NCI-H69 (cell line): ENCODE measurements around the gene AQP10.
A peak's percentile ranks its signal among the peaks of the same experiment; 100 is the strongest.
"Not testable (repeated sequence)": the region's sequence is repeated elsewhere in the genome, so short reads cannot be mapped to it uniquely, and the experiment has no call there.

Source experiments
- DNase-seq: peaks from one replicate; lab custom pipeline; 2025; lab: John Stamatoyannopoulos, UW

Gene AQP10

DNA sequence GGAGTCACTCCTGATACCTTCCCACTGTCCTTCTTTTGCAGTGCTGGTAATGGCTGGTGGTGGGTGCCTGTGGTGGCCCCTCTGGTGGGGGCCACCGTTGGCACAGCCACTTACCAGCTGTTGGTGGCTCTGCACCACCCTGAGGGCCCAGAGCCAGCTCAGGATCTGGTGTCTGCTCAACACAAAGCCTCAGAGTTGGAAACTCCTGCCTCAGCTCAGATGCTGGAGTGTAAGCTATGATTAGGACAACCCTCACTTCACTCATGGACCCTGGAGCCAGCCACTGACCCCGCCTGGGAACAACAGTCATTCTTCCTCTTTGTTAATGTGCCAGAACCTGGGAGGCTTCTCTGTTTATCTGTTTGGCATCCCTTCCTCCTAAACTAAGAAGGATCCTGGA is 3.3 kb downstream of the AQP10 start:
- no peak for DNase-seq

DNA sequence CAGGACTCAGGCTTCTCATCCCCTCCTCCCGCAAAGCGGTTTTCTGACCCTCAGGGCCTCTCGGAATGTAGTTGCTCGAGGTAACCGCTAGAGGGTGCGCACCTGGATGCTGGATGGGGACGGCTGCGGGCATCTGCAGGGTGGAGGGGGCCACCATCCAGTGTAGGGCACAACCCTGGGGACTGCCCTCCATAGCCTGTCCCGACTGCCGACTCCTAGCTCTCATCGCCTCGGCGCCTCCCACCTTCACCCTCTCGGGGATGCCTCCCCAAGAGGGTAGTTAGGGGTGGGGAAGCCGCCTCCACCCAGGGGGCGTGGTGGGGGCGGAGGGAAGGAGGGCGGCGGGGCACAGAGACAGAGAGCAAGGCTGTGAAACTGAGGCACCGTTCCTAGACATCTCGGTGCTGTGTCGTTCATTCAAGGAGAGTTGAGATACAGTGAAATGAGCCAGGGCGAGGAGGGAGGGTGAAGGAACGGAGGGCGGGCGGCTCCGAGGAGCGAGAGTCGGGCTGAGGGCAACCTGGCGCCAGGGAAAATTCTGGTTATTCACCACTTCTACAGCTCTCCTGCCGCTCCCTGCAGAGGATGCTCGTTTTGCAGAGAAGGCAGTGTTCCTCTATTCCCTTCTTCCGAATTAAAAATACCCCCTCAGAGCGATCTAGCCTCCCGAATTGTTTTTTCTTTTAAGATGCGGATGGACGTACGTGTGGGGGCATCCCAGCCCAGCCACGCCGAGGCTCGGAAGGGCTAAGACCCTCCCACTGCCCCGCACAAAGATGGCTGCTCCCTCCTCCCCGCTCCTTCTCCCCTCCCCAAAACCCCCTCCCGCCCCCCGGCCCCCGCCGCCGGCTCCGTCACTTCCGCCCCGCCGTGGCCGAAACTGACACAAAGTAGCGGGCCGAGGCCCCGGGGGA is 4.0 kb downstream of the AQP10 start, which contains the start of gene ATP8B2:
Gene ATP8B2 (plus strand): TSS at position 857 of the 914 bp plus-strand sequence. CDS start 2,617 bp downstream, outside the sequence.
- DNase-seq = peak; percentile 87

- DNase-seq = peak; percentile 71
Observed at GRCh38 chr1:154325583-154326545, 5.0 kb downstream of the AQP10 start.

DNA sequence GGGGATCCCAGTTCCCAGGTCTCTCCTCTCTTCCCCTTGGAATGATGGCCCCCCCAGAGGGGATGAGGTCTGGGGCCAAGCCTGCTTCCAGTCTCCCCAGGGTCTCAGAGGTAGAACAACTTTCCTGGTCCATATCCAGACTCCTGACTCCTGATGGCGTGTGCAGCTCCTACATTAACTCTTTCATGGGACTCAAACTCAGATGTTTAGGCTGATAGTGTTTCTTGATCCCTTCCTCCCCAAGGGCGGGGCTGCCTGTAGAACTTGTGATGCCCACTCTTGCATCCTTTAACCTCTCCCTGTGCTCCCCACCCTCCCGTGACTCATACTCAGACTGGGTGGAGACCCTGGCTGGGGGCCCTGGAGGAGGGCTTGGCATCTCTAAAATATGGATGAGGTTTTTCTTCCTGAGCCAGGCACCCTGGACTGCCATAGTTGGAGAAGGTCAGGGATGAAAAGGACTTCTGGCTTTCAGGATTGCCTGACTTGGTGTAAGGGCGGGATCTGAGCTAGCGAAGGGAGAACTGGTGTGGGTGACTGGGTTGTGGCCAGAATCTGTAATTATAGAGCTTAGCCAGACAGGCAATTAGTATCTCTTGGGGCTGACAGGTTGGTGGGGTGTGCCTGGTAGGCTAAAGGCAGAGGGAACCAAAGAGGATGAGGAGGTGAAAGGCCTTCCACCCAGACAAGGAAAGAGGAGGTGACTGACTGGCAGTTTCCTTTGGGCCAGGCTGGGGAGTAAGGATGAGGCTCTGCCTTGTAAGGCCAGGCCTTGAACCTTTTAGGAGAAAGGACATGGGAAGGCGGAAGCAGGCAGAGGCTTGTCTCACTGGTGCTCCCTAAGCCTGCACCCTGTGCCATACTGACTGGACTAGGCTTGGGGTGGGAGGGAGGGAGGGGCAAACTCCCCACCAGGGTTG is 5.9 kb downstream of the AQP10 start:
- DNase-seq = peak; percentile 84

- peak; percentile 82 for DNase-seq
Observed at GRCh38 chr1:154327466-154328317, 6.8 kb downstream of the AQP10 start.

- DNase-seq = peak; percentile 93
Observed at GRCh38 chr1:154328318-154329151, 7.6 kb downstream of the AQP10 start.

GRCh38 chr1:154329152-154329521 is 8.2 kb downstream of the AQP10 start:
- peak; percentile 40 for DNase-seq

GRCh38 chr1:154329551-154330131 is 8.7 kb downstream of the AQP10 start:
- DNase-seq = peak; percentile 53

DNA sequence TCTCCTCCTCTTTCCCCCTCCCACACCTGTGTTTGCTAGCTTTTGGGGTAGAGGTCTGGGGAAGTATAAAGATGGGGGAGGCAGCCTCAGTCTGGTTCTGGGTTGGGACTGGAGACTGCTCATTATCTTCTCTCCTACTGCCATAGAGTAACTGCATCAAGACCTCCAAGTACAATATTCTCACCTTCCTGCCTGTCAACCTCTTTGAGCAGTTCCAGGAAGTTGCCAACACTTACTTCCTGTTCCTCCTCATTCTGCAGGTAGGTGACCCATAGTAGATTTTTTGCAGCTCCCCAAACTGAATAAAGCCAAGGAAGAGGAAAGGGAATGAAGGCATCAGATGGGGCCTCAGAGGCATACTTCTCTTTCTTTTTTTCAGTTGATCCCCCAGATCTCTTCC is 9.8 kb downstream of the AQP10 start:
- DNase-seq = no peak

- no peak for DNase-seq
Observed at GRCh38 chr1:154334079-154335024, 13.5 kb downstream of the AQP10 start.

GRCh38 chr1:154335025-154335714 is 14.3 kb downstream of the AQP10 start:
- peak; percentile 84 for DNase-seq

GRCh38 chr1:154337253-154337894 is 16.5 kb downstream of the AQP10 start:
- no peak for DNase-seq

DNA sequence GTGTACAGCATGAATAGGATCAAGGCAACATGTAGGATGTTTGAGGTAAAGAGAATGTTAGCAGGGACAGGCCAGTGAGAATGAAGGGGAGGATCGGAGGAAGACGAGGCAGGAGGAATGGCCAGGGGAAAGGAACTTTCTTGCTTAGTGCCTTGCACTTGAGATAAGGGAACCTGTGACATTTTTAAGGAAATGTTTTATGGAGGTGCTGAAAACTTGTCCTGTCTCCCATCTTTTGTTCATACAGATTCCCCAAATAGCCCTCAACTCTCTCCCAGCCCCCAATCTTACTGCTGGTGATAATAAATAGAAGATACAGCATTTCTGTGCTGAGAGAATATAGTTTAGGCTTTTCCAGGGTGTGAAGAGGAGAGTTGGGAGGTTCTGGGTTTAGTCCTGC is 18.0 kb downstream of the AQP10 start:
- no peak for DNase-seq

GRCh38 chr1:154341366-154341765 is 20.5 kb downstream of the AQP10 start:
- not testable (repeated sequence) for DNase-seq

GRCh38 chr1:154342132-154342531 is 21.2 kb downstream of the AQP10 start:
- DNase-seq = no peak

- DNase-seq = no peak
Observed at GRCh38 chr1:154342836-154343472, 22.1 kb downstream of the AQP10 start.
